Skeletal muscle satellite cell (primary cell): ENCODE data around the gene MYO1F.
"Not testable (repeated sequence)": the region's sequence is repeated elsewhere in the genome, so short reads cannot be mapped to it uniquely, and the experiment has no call there.

ENCODE experiments used
- H3K27me3 ChIP-seq: 2 replicates; pipeline ENCODE4 v1.7.0; 2013; ENCODE audit warnings: low read length; ENCODE audit not compliant: control insufficient read depth, insufficient read depth
- H3K36me3 ChIP-seq: 2 replicates; pipeline ENCODE4 v1.7.0; 2013; ENCODE audit warnings: mild to moderate bottlenecking, control low read depth, low read length; ENCODE audit not compliant: insufficient read depth
- H3K4me1 ChIP-seq: 2 replicates; pipeline ENCODE4 v1.7.0; 2013; ENCODE audit warnings: low read length; ENCODE audit not compliant: control insufficient read depth, insufficient read depth
- H3K4me2 ChIP-seq: 2 replicates; pipeline ENCODE4 v1.7.0; 2013; ENCODE audit warnings: mild to moderate bottlenecking, low read length
- H3K4me3 ChIP-seq: 2 replicates; pipeline ENCODE4 v1.7.0; 2013; ENCODE audit warnings: low read length
- H3K9ac ChIP-seq: 2 replicates; pipeline ENCODE4 v1.7.0; 2013; ENCODE audit warnings: mild to moderate bottlenecking, low read depth, low read length, moderate library complexity
- H3K9me3 ChIP-seq: replicated peaks from 2 replicates; pipeline ENCODE4 v1.7.0; 2013; ENCODE audit warnings: mild to moderate bottlenecking, control low read depth, low read length

MYO1F gene

GRCh38 chr19:8529369-8530006 is 47.8 kb downstream of the MYO1F start:
- H3K9me3 ChIP-seq: no peaks in the 10 kb centered on the region
- no peaks in the 10 kb centered on the region for H3K36me3 ChIP-seq
- H3K4me2 ChIP-seq: no peak overlapping the region
- H3K9ac ChIP-seq: no peak overlapping the region
- no peak overlapping the region for H3K4me3 ChIP-seq
- peaks cover 10% of the 10 kb centered on the region for H3K4me1 ChIP-seq
- H3K27me3 ChIP-seq: no peaks in the 10 kb centered on the region

GRCh38 chr19:8528500-8528899 is 48.7 kb downstream of the MYO1F start:
- no peaks in the 10 kb centered on the region for H3K27me3 ChIP-seq
- no peaks in the 10 kb centered on the region for H3K36me3 ChIP-seq
- no peak overlapping the region for H3K9ac ChIP-seq
- H3K4me3 ChIP-seq: no peak overlapping the region
- H3K4me2 ChIP-seq: no peak overlapping the region
- peaks cover 10% of the 10 kb centered on the region for H3K4me1 ChIP-seq
- no peaks in the 10 kb centered on the region for H3K9me3 ChIP-seq

DNA sequence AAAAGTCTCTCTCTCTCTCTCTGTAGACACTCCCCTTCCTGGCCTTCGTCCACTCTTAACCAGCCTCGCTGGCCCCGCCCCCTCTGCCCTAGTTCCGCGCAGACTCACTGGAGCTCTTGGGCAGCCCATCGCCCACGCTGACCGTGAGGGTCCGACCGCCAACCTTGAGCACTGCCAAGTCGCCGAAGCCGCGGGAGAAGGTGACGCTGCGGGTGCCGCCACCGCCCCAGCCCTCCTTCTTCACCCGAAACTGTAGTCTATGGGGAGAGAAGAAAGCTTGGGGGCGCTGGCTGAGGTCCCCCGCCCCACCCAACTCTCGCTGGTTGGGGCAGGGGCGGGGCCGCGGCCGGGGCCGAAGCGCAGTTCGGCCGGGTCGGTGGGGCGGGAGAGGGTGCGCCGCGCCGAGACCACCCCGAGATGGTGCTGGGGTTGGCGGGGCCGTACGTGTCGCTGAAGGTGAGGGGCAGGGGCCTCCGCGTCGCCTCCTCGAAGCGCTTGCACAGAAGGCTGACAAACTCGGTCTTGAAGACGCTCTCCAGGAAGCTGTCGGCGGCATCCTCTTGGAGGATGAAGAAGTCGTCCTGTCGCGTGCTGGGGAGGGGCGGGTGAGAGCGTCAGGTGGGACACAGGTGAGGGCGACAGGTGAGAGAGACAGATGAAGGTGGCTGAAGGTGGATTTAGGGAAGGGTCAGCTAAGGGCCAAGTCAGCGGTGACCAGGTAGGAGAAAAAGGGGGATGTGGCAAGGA is 50.7 kb downstream of the MYO1F start:
- Histone ChIP-seq H3K36me3 (no peaks in the 10 kb centered on the region), H3K27me3 (no peaks in the 10 kb centered on the region), H3K4me2 (peak overlapping the region; percentile 87), H3K9me3 (no peaks in the 10 kb centered on the region), H3K9ac (peak overlapping the region; percentile 87), H3K4me3 (peak overlapping the region; percentile 87), H3K4me1 (peaks cover 10% of the 10 kb centered on the region)

GRCh38 chr19:8525401-8525684 is 51.9 kb downstream of the MYO1F start:
- peak overlapping the region; percentile 77 for H3K9ac ChIP-seq
- peaks cover 10% of the 10 kb centered on the region for H3K4me1 ChIP-seq
- peak overlapping the region; percentile 68 for H3K4me3 ChIP-seq
- H3K4me2 ChIP-seq: peak overlapping the region; percentile 86
- H3K9me3 ChIP-seq: no peaks in the 10 kb centered on the region
- no peaks in the 10 kb centered on the region for H3K27me3 ChIP-seq
- no peaks in the 10 kb centered on the region for H3K36me3 ChIP-seq

DNA sequence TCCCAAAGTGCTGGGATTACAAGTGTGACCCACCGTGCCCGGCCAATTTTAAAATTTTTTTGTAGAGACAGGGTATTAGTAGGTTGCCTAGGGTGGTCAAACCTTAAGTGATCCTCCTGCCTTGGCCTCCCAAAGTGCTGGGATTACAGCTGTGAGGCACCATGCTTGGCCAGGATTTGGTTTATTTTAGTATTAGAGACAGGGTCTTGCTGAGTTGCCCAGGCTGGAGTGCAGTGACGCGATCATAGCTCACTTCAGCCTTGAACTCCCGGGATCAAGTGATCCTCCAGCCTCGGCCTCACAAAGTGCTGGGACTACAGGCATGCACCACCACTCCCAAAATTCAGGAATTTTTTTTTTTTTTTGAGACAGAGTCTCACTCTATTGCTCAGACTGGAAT is 57.9 kb downstream of the MYO1F start:
- Histone ChIP-seq H3K36me3 (no peaks in the 10 kb centered on the region), H3K9me3 (no peaks in the 10 kb centered on the region), H3K4me3 (no peak overlapping the region), H3K4me1 (peaks cover 13% of the 10 kb centered on the region), H3K9ac (no peak overlapping the region), H3K27me3 (no peaks in the 10 kb centered on the region), H3K4me2 (no peak overlapping the region)

DNA sequence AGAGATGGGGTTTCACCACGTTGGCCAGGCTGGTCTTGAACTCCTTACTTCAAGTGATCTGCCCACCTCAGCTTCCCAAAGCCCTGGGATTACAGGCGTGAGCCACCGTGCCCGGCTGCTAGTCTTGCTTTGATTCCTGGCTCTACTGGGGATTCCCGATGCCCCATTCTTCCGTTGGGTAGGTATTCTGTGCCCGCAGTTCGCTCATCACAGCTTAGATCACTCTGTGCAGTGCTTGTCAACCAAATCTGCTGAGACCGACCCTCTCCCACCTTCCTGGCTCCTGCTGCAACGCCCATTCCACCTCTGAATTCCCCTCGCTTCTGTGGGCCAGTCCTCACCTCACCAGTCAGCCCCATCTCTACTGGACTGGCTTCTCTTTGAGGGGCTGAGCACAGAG is 58.7 kb downstream of the MYO1F start:
- H3K4me2 ChIP-seq: no peak overlapping the region
- H3K4me1 ChIP-seq: peaks cover 16% of the 10 kb centered on the region
- H3K4me3 ChIP-seq: no peak overlapping the region
- H3K9ac ChIP-seq: no peak overlapping the region
- no peaks in the 10 kb centered on the region for H3K36me3 ChIP-seq
- no peaks in the 10 kb centered on the region for H3K27me3 ChIP-seq
- H3K9me3 ChIP-seq: no peaks in the 10 kb centered on the region

- H3K4me2 ChIP-seq: no peak overlapping the region
- no peak overlapping the region for H3K4me3 ChIP-seq
- no peak overlapping the region for H3K9ac ChIP-seq
- peaks cover 24% of the 10 kb centered on the region for H3K4me1 ChIP-seq
- no peaks in the 10 kb centered on the region for H3K27me3 ChIP-seq
- no peaks in the 10 kb centered on the region for H3K9me3 ChIP-seq
- H3K36me3 ChIP-seq: no peaks in the 10 kb centered on the region
These were observed 59.4 kb downstream of the MYO1F start for GRCh38 chr19:8517551-8518442.

- H3K9me3 ChIP-seq: no peaks in the 10 kb centered on the region
- no peak overlapping the region for H3K4me3 ChIP-seq
- no peak overlapping the region for H3K4me2 ChIP-seq
- no peak overlapping the region for H3K9ac ChIP-seq
- H3K4me1 ChIP-seq: peaks cover 28% of the 10 kb centered on the region
- no peaks in the 10 kb centered on the region for H3K27me3 ChIP-seq
- peaks cover 4% of the 10 kb centered on the region for H3K36me3 ChIP-seq
These were observed 61.9 kb downstream of the MYO1F start for GRCh38 chr19:8515317-8515716.

GRCh38 chr19:8514505-8515009 is 62.7 kb downstream of the MYO1F start:
- Histone ChIP-seq H3K9ac (peak overlapping the region; percentile 100), H3K4me3 (peak overlapping the region; percentile 96), H3K4me1 (peaks cover 28% of the 10 kb centered on the region), H3K4me2 (peak overlapping the region; percentile 89)
- not testable (repeated sequence) for H3K36me3 ChIP-seq, H3K27me3 ChIP-seq, H3K9me3 ChIP-seq

DNA sequence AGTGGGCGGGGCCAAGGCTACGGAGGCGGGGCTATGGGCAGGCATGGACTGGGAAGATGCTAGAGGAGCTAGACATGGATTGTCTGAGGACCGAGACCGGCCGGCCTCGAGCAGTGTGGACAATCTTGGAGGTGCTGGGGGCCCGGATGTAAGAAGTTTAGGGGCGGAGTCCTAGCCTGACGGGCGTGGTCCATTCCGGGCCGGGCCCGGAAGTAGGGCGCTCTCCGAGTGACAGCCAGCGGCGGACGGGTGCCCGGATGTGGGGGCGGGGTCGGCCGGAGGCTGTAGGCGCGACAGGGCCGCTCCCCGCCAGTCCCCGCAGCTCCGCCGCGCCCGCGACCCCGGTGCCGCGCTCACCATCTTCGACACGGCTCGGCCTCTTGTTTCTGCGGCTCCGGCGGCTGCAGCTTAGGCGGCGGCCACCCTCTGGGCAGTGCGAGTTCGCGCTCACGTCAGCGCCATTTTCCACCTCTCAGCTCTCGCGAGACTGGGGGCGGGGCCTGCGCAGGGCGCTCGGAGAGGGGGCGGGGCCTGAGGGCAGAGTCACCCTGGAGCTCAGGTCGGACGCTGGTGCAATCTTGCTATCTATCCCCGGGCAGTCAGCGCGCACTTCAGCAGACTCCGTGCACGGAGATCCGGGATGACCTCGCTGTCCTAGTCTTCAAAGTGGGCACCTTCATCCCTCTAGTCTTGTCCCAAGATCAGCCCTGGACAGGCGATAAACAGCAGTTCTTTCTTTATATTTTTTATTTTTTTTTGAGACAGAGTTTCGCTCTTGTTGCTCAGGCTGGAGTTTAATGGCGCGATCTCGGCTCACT is 63.3 kb downstream of the MYO1F start, which contains the start of gene ZNF414:
Gene ZNF414 (minus strand): TSS at position 481 of the 818 bp plus-strand sequence. CDS start 121 bp downstream, at position 360.
- H3K36me3 ChIP-seq: peaks cover 4% of the 10 kb centered on the region
- H3K9me3 ChIP-seq: no peaks in the 10 kb centered on the region
- peak within 1 kb of the TSS; percentile 96 for H3K4me3 ChIP-seq
- peaks cover 28% of the 10 kb centered on the region for H3K4me1 ChIP-seq
- peak within 1 kb of the TSS; percentile 100 for H3K9ac ChIP-seq
- H3K4me2 ChIP-seq: peak within 1 kb of the TSS; percentile 89
- H3K27me3 ChIP-seq: no peaks in the 10 kb centered on the region
